RWPE1 (cell line): ENCODE data around the gene GGA2.

Experiments used
- CTCF ChIA-PET: fragments of 350-600 bp; sonication (Branson Sonifier 250); formaldehyde crosslinking; extraction: SDS; loops from one replicate; lab custom pipeline; 2021; lab: Yijun Ruan, JAX
- POLR2A ChIA-PET: fragments of 400-600 bp; formaldehyde crosslinking; extraction: SDS; loops from one replicate; lab custom pipeline; 2020; ENCODE audit warnings: antibody characterized with exemption; ENCODE audit not compliant: low non-redundant PET; lab: Yijun Ruan, JAX
- DNase-seq: peaks from one replicate; pipeline ENCODE4 v3.0.0; 2012; ENCODE audit warnings: low spot score
- H3K27ac ChIP-seq: fragments of 450-650 bp; 2 replicates; pipeline ENCODE4 v1.5.1; 2017
- TF ChIP-seq, protein P1 (sequence below): fragments of 450-650 bp; conservative IDR thresholded peaks from 2 replicates; pipeline ENCODE4 v1.5.1; 2017; ENCODE audit warnings: low read depth, mild to moderate bottlenecking

The GGA2 gene

DNA sequence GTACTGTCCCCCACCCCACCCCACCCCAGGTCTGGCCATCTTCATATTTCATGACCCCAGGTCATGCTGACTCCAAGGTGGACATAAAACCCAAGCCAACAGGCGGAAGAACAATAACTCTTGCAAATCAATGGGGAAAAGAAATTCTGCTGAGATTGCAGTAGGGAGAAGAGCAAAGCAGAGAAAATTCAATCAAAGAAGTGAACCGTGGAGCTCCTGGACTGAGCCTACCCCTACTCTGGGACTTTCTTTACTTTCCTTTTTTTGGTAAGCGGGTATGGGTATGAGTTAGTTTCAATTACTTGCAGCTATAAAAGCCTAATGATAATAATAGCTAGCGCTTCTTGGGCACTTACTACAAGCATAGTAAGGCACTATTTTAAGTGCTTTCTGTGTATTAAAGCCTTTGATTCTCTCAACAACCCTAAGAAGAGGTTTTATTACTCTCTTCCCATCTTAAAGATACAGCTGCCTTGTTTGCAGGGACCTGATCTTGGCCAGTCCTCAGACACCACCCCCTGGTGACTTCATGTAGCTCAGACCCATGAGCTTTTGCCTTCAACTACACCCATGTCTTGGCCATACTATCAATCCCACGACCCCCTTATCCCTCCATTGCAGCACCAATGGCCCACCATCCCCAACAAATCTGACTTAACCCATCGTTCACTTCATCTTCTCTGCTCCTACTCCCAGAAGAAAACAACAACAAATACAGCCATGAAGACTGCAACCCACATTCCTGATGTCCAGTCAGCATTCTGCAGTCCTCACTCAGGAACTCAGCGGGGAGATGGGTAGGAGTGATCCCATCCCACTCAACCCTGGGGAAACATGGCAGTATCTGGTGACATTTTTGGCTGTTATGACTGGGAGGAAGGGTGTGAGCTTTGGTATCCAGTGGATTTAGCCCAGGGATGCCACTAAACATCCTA, 4.4 kb downstream of the GGA2 start:
- CTCF ChIA-PET = no interaction called here
- TF ChIP-seq, protein P1, sequence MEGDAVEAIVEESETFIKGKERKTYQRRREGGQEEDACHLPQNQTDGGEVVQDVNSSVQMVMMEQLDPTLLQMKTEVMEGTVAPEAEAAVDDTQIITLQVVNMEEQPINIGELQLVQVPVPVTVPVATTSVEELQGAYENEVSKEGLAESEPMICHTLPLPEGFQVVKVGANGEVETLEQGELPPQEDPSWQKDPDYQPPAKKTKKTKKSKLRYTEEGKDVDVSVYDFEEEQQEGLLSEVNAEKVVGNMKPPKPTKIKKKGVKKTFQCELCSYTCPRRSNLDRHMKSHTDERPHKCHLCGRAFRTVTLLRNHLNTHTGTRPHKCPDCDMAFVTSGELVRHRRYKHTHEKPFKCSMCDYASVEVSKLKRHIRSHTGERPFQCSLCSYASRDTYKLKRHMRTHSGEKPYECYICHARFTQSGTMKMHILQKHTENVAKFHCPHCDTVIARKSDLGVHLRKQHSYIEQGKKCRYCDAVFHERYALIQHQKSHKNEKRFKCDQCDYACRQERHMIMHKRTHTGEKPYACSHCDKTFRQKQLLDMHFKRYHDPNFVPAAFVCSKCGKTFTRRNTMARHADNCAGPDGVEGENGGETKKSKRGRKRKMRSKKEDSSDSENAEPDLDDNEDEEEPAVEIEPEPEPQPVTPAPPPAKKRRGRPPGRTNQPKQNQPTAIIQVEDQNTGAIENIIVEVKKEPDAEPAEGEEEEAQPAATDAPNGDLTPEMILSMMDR = no peak
- H3K27ac ChIP-seq = peak overlapping the region; percentile 88
- POLR2A ChIA-PET = no interaction called here
- no peak for DNase-seq

DNA sequence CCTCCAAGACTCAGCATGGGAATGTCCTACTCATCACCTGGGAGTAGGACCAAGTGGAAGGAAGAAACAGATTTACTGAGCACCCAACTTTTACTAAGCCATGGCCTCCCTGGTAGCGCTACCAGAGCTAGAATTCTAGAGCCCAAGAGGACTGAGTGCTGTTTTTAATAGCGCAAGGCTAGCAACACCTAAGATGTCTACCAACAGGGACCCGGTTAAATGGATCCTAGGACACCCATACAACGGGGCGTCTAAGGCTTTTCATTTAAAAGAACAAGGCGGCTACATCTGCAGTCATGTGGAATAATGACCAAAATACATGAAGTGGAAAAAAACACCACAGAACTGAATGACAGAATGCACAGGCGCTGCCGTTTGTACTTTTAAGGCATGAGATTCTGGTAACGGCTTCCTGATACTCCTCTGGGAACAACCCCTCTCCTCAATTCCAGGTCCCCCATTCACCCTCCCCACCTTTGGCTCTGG, 5.1 kb downstream of the GGA2 start:
- POLR2A ChIA-PET = no interaction called here
- CTCF ChIA-PET = interaction anchor here (0.9 kb wide), 1 partner anchor 52 kb away, joined by 3 read pairs; the partner anchor contains the start of genes EARS2 and UBFD1
- TF ChIP-seq, protein P1 = no peak
- H3K27ac ChIP-seq = peak overlapping the region; percentile 88
- no peak for DNase-seq

DNA sequence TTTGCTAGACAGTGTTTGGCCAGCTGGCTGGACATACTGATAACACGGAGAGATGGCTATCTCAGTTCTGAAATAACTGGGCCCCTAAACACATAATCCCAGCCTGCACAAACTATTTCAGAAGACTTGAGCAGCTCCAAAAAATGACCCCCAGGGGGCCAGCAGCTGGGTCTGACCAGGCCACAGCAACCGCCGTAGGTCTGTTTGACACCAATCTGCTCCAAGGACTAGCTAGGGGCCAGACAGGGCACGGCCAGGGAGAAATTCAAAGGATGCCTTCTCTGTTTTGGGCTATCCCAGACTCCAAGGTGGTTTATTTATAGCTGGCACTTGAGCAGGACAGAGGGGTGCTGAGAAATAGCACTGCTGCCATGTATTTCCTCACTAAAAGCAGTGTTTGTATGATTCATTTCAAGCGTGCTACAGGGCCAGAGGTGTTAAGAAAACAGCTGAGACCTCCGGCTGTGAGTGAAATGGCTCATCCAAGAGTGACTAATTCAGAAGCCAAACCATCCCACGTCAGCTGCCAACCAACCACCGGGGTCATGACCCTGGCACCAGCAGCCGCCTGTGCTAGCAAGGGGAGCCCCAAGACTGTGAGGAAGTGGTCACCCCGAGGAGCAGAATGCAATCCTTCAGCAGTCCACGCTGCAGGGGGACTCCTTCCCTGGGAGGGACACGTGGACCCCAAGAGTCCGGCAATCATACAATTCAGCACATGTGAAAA, 5.7 kb downstream of the GGA2 start:
- CTCF ChIA-PET = interaction anchor here (0.9 kb wide), 1 partner anchor 53 kb away, joined by 3 read pairs; the partner anchor contains the start of genes EARS2 and UBFD1
- POLR2A ChIA-PET = no interaction called here
- DNase-seq = peak; percentile 90
- TF ChIP-seq, protein P1 = no peak
- H3K27ac ChIP-seq = peak overlapping the region; percentile 88

DNA sequence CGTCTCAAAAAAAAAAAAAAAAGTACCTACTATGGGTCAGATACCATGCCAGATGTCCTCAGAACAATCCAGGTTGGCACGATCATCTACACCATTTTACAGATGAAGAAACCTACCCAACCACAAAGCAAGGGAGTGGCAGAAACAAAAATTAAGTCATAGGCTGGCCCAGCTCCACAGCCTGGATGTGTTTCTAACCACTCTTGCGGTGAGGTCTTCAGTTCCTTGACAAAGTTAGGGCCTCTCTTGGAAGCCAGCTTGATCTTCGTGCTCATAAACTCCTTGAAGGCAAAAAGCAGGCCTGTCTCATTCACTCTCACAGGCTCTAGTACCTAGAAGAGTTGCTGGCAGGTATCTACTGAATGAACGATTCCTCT, 6.2 kb downstream of the GGA2 start:
- CTCF ChIA-PET = interaction anchor here (0.9 kb wide), 1 partner anchor 53 kb away, joined by 3 read pairs; the partner anchor contains the start of genes EARS2 and UBFD1
- POLR2A ChIA-PET = no interaction called here
- peak; percentile 22 for DNase-seq
- H3K27ac ChIP-seq = peak overlapping the region; percentile 88
- TF ChIP-seq, protein P1 = no peak

DNA sequence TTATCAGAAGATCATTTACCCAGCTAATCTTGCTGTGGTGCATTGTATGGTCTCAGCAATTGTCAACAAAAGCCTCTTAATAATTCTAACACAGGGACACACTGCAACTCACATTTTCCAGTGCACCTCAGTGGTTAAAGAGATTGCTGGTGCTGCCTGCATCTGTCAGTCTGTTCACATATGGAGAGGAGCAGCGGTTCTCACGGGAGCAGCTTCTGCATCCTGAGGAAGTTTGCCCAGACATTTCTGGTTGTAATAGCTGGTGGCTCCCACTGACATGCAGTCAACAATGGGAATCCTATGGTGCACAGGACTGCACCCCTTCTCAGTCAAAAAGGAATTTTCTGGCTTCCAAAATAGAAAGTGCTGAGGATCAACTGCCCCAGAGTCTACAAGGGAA, 7.8 kb downstream of the GGA2 start:
- ChIA-PET CTCF (no interaction called here), POLR2A (no interaction called here)
- no peak overlapping the region for H3K27ac ChIP-seq
- no peak for DNase-seq
- TF ChIP-seq, protein P1 = no peak

DNA sequence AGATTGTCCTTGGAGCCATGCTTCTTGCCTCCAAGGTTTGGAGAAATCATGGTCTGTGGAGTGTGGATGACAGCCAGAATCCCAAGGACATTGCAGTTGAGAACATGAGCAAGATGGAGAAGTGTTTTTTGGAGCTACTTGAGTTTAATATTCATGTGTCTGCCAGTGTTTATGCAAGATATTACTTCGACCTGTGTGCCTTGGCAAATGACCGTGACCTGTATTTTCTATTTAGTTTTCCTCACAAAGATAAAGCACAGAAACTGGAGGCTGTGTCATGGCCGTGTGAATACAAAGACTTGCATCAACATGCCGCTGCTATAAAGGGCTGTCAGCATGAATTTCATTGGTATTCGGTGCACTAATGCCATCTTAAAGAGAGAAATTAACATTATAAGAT, 9.0 kb downstream of the GGA2 start:
- ChIA-PET CTCF (interaction anchor here (1.0 to 1.5 kb wide), 2 partner anchors 9 to 56 kb away, joined by 4 to 6 read pairs; partner anchors contain the start of genes GGA2 and UBFD1), POLR2A (no interaction called here)
- no peak overlapping the region for H3K27ac ChIP-seq
- DNase-seq = peak; percentile 17
- TF ChIP-seq, protein P1 = no peak
